Measurements from ENCODE around the gene RNLS.

Gene RNLS

GRCh38 chr10:88534072-88534665 is 48.9 kb downstream of the RNLS start:
- TF ChIP-seq EZH2phosphoT487 (IDR thresholded peaks at IDR 0.05; ENCODE audit: low read depth) (no peak), CTCF (IDR thresholded peaks at IDR 0.05; ENCODE audit: low read depth, low read length) (no peak)
- no peaks in the 10 kb centered on the region for H3K36me3 ChIP-seq (replicated peaks; ENCODE audit: low read depth, low read length)
- no peaks in the 10 kb centered on the region for H4K20me1 ChIP-seq (ENCODE audit: insufficient read depth, low read length)
- no peaks in the 10 kb centered on the region for H3K4me1 ChIP-seq (ENCODE audit: low read length)
- H3K27ac ChIP-seq (ENCODE audit: low read length) = no peak overlapping the region
- no peaks in the 10 kb centered on the region for H3K27me3 ChIP-seq (ENCODE audit: low read depth, low read length)
- no peak overlapping the region for H3K9ac ChIP-seq (ENCODE audit: low read length)
- H3K9me3 ChIP-seq (ENCODE audit: insufficient read depth, low read length) = no peaks in the 10 kb centered on the region
- H2AFZ ChIP-seq (ENCODE audit: low read depth, low read length) = no peak overlapping the region
- no peak overlapping the region for H3K4me2 ChIP-seq (ENCODE audit: low read length)
- H3K4me3 ChIP-seq (ENCODE audit: low read length) = no peak overlapping the region
- H3K79me2 ChIP-seq (ENCODE audit: low read length) = no peaks in the 10 kb centered on the region

- H3K36me3 ChIP-seq (replicated peaks; ENCODE audit: low read depth, low read length) = no peaks in the 10 kb centered on the region
- TF ChIP-seq CTCF (IDR thresholded peaks at IDR 0.05; ENCODE audit: low read depth, low read length) (no peak), EZH2phosphoT487 (IDR thresholded peaks at IDR 0.05; ENCODE audit: low read depth) (no peak)
- H4K20me1 ChIP-seq (ENCODE audit: insufficient read depth, low read length) = no peaks in the 10 kb centered on the region
- H3K4me1 ChIP-seq (ENCODE audit: low read length) = no peaks in the 10 kb centered on the region
- no peaks in the 10 kb centered on the region for H3K9me3 ChIP-seq (ENCODE audit: insufficient read depth, low read length)
- H3K27me3 ChIP-seq (ENCODE audit: low read depth, low read length) = no peaks in the 10 kb centered on the region
- no peak overlapping the region for H3K4me2 ChIP-seq (ENCODE audit: low read length)
- H3K27ac ChIP-seq (ENCODE audit: low read length) = no peak overlapping the region
- H2AFZ ChIP-seq (ENCODE audit: low read depth, low read length) = no peak overlapping the region
- no peak overlapping the region for H3K4me3 ChIP-seq (ENCODE audit: low read length)
- no peaks in the 10 kb centered on the region for H3K79me2 ChIP-seq (ENCODE audit: low read length)
- H3K9ac ChIP-seq (ENCODE audit: low read length) = no peak overlapping the region
These were observed 51.6 kb downstream of the RNLS start for GRCh38 chr10:88531392-88532052.

- no peaks in the 10 kb centered on the region for H3K9me3 ChIP-seq (ENCODE audit: insufficient read depth, low read length)
- no peaks in the 10 kb centered on the region for H3K36me3 ChIP-seq (replicated peaks; ENCODE audit: low read depth, low read length)
- H2AFZ ChIP-seq (ENCODE audit: low read depth, low read length) = no peak overlapping the region
- H3K27ac ChIP-seq (ENCODE audit: low read length) = no peak overlapping the region
- no peak for TF ChIP-seq EZH2phosphoT487 (IDR thresholded peaks at IDR 0.05; ENCODE audit: low read depth)
- no peak for TF ChIP-seq CTCF (IDR thresholded peaks at IDR 0.05; ENCODE audit: low read depth, low read length)
- H3K9ac ChIP-seq (ENCODE audit: low read length) = no peak overlapping the region
- H3K27me3 ChIP-seq (ENCODE audit: low read depth, low read length) = no peaks in the 10 kb centered on the region
- H3K4me3 ChIP-seq (ENCODE audit: low read length) = no peak overlapping the region
- no peak overlapping the region for H3K4me2 ChIP-seq (ENCODE audit: low read length)
- no peaks in the 10 kb centered on the region for H3K79me2 ChIP-seq (ENCODE audit: low read length)
- H3K4me1 ChIP-seq (ENCODE audit: low read length) = no peaks in the 10 kb centered on the region
- H4K20me1 ChIP-seq (ENCODE audit: insufficient read depth, low read length) = no peaks in the 10 kb centered on the region
These were observed 52.3 kb downstream of the RNLS start for GRCh38 chr10:88530629-88531391.

- H3K9ac ChIP-seq (ENCODE audit: low read length) = no peak overlapping the region
- no peaks in the 10 kb centered on the region for H4K20me1 ChIP-seq (ENCODE audit: insufficient read depth, low read length)
- no peak overlapping the region for H3K4me3 ChIP-seq (ENCODE audit: low read length)
- H3K79me2 ChIP-seq (ENCODE audit: low read length) = no peaks in the 10 kb centered on the region
- H3K4me2 ChIP-seq (ENCODE audit: low read length) = no peak overlapping the region
- H3K27ac ChIP-seq (ENCODE audit: low read length) = no peak overlapping the region
- H3K4me1 ChIP-seq (ENCODE audit: low read length) = no peaks in the 10 kb centered on the region
- H3K36me3 ChIP-seq (replicated peaks; ENCODE audit: low read depth, low read length) = no peaks in the 10 kb centered on the region
- no peaks in the 10 kb centered on the region for H3K27me3 ChIP-seq (ENCODE audit: low read depth, low read length)
- H2AFZ ChIP-seq (ENCODE audit: low read depth, low read length) = no peak overlapping the region
- H3K9me3 ChIP-seq (ENCODE audit: insufficient read depth, low read length) = no peaks in the 10 kb centered on the region
- no peak for TF ChIP-seq EZH2phosphoT487 (IDR thresholded peaks at IDR 0.05; ENCODE audit: low read depth)
- TF ChIP-seq CTCF (IDR thresholded peaks at IDR 0.05; ENCODE audit: low read depth, low read length) = no peak
These were observed 53.0 kb downstream of the RNLS start for GRCh38 chr10:88530093-88530492.
